Choroid plexus epithelial cell (primary cell): ENCODE measurements around the gene ZMYM1.

Experiments used
- DNase-seq: peaks from one replicate; pipeline ENCODE4 v3.0.0-alpha.2; 2010; ENCODE audit warnings: low read depth
- H3K4me3 ChIP-seq: 2 replicates; pipeline ENCODE4 v1.5.1; 2011; ENCODE audit warnings: low read depth, mild to moderate bottlenecking, control low read depth, low read length, moderate library complexity
- CTCF ChIP-seq: conservative IDR thresholded peaks from 2 replicates; pipeline ENCODE4 v1.5.1; 2011; ENCODE audit warnings: low read depth, mild to moderate bottlenecking, control low read depth, inconsistent platforms, low read length, moderate library complexity

The ZMYM1 gene

GRCh38 chr1:35079003-35079930 lies at the start of gene ZMYM1:
Gene ZMYM1, plus strand, starts transcription at chr1:35079385. Its CDS starts 14,603 bp downstream, at chr1:35093988.
- peak; percentile 82 for DNase-seq
- peak within 1 kb of the TSS; percentile 80 for H3K4me3 ChIP-seq
- TF ChIP-seq CTCF: no peak

- peak; percentile 23 for DNase-seq
- peak overlapping the region; percentile 94 for H3K4me3 ChIP-seq
These were observed 49.4 kb upstream of the ZMYM1 start for GRCh38 chr1:35029761-35030160.

GRCh38 chr1:35030338-35030737 lies 48.8 kb upstream of the ZMYM1 start:
- peak overlapping the region; percentile 94 for H3K4me3 ChIP-seq
- DNase-seq: peak; percentile 4
- TF ChIP-seq CTCF: no peak

More at GRCh38 chr1:35029761-35030160, 49.4 kb upstream of the ZMYM1 start:
- no peak for TF ChIP-seq CTCF

GRCh38 chr1:35030756-35031446 lies 48.3 kb upstream of the ZMYM1 start:
- peak overlapping the region; percentile 94 for H3K4me3 ChIP-seq
- peak; percentile 47 for DNase-seq
- TF ChIP-seq CTCF: no peak

- TF ChIP-seq CTCF: no peak
- no peak for DNase-seq
- no peak overlapping the region for H3K4me3 ChIP-seq
These were observed 46.8 kb upstream of the ZMYM1 start for GRCh38 chr1:35032384-35032739.

GRCh38 chr1:35033346-35033745 lies 45.8 kb upstream of the ZMYM1 start:
- no peak for TF ChIP-seq CTCF
- DNase-seq: no peak
- no peak overlapping the region for H3K4me3 ChIP-seq
